Heart right ventricle (tissue), 16 donors: ENCODE data around the gene NEXN. TPM values are rescaled to one million over a fixed set of nuclear protein-coding genes. Genes with fewer than 3 reads are reported as not detected.

Experiments
- ATAC-seq, 8 donors: fragments of 200-7000 bp; cut with Tn5 transposase; one replicate each; pipeline ENCODE4 v1.9.1; 2020; ENCODE audit warnings: mild to moderate bottlenecking in 8 of 8, moderate library complexity in 8 of 8, moderate number of reproducible peaks in 1 of 8
- DNase-seq, 2 donors: peaks; one replicate each; pipeline ENCODE4 v3.0.0-alpha.2; 2020
- H3K27ac ChIP-seq, 10 donors: fragments of 200-600 bp; sonication (generic) in 2 of 10; one replicate each; pipeline versions ENCODE4 v1.5.0 to v1.8.0; 2020 to 2022; ENCODE audit warnings: mild to moderate bottlenecking in 3 of 10
- H3K27me3 ChIP-seq, 7 donors: fragments of 200-600 bp; one replicate each; pipeline ENCODE4 v1.8.0; 2021 to 2022; ENCODE audit warnings: mild to moderate bottlenecking in 2 of 7
- H3K36me3 ChIP-seq, 9 donors: fragments of 200-600 bp; sonication (generic) in 1 of 9; one replicate each; pipeline versions ENCODE4 v1.5.0 to v1.8.0; 2020 to 2022; ENCODE audit warnings: mild to moderate bottlenecking in 2 of 9
- H3K4me1 ChIP-seq, 9 donors: fragments of 200-600 bp; sonication (generic) in 1 of 9; one replicate each; pipeline versions ENCODE4 v1.5.0 to v1.8.0; 2020 to 2022; ENCODE audit warnings: mild to moderate bottlenecking in 4 of 9
- H3K4me3 ChIP-seq, 10 donors: fragments of 200-600 bp; sonication (generic) in 2 of 10; one replicate each; pipeline versions ENCODE4 v1.5.0 to v1.8.0; 2020 to 2022; ENCODE audit warnings: mild to moderate bottlenecking in 7 of 10, moderate library complexity in 2 of 10
- H3K9me3 ChIP-seq, 11 donors: fragments of 200-600 bp in 10 of 11; sonication (generic) in 2 of 11; one replicate each; pipeline versions ENCODE4 v1.5.0 to v1.8.0; 2013 to 2022; ENCODE audit warnings: mild to moderate bottlenecking in 2 of 11, control low read depth in 1 of 11, moderate library complexity in 1 of 11
- CTCF ChIP-seq, 9 donors: fragments of 200-600 bp; sonication (generic) in 2 of 9; IDR thresholded peaks; one replicate each; pipeline versions ENCODE4 v1.5.0 to v1.8.0; 2021 to 2022; ENCODE audit warnings: antibody characterized with exemption in 9 of 9, mild to moderate bottlenecking in 5 of 9, moderate library complexity in 1 of 9
- WGBS, 2 donors: extraction: QIAGEN DNeasy Blood & Tissue Kit; methylation state at CpG; one replicate each; pipeline ENCODE4 v1.1.7; 2013; ENCODE audit warnings: inconsistent platforms in 1 of 2; 5-methylcytosine and 5-hydroxymethylcytosine counted together
- intact Hi-C, 10 donors: fragments of 100-400 bp; cut with DNase I; formaldehyde crosslinking; loops; one replicate each; pipeline versions ENCODE4 v1.11.1 to v1.14.2; 2022
- polyA plus RNA-seq, 2 donors: library from polyadenylated mRNA; stranded (reverse); fragments of 200-250 nt; gene quantifications; one replicate each; pipeline ENCODE4 v1.2.3, GENCODE V29; 2013
- total RNA-seq, 10 donors: library from RNA; stranded (reverse); fragmentation: NEBNext Ultra II Directional in 3 of 10; extraction: Animal tissue kit (Norgen Biotek cat#: 25700) in 3 of 10; gene quantifications; one replicate each; pipeline versions ENCODE4 v1.2.1 to v1.2.4, GENCODE V29; 2021 to 2023
- donor health status: Arrhythmogenic right ventricular cardiomyopathy.
- donor health status: ischemic (EF 13 %, LVEDD 7.1; RV severe dilation, severe dysfunction).
- donor health status: healthy with polysubstance abuse.
- donor health status: DM: no; HTN: yes; CAD: no.
- donor health status: DM: no; HTN: no; CAD: no.
- donor health status: ischemic (EF 25% LVEDD 6.9; RV normal size, moderate dysfunction).
- donor health status: ischemic (EF 25% LVEDD 5.7; RV mildly dilated, moderate dysfunction).
- donor health status: healthy.
- donor health status: DM: yes; HTN: yes; CAD: no.
- donor health status: Ischemic cardiomyopathy.
- donor health status: ischemic (EF 35%, LVEDD 5.7; RV mildly dilated, moderate dysfunction).
- donor health status: nonischemic (EF 11% LVEDD 7.7; RV severe dilation, severe dysfunction).
- donor health status: DM: yes; HTN: yes; CAD: no.
- donor health status: PGD.
- donor health status: ischemic (EF 29% LVEDD 5.4; RV normal size, mild dysfunction).
- donor health status: nonischemic (EF 23%, LVEDD 6.1; RV moderate dilation, normal function).

The NEXN gene
- total and polyA plus RNA-seq, 12 donors: 248 to 1,016 (median 396) TPM

DNA sequence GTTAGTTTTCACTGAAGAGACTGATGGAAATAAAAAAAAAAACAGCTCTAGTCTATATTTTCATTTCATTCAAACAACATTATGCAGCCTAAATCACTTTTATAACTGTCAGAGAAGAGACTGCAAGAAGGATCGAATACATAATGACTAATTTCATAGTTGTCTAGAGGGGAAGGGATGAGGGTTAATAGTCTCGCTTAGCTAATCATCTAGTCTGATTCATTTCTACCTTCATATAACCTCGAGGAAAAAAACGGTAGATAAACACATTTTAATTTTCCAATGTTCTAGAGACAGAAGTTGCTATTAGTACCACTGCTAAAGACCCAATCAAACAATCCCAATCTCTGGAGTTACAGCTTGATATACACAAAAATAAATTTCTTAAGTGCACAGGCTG is 87.0 kb downstream of the NEXN start:
- Histone ChIP-seq H3K9me3 (no peaks in the 10 kb centered on the region), H3K27ac (peak overlapping the region in 5 of 10 donors; percentile 7 to 96 (median 21)), H3K4me3 (peak overlapping the region in 8 of 10 donors; percentile 11 to 85 (median 72)), H3K27me3 (no peaks in the 10 kb centered on the region), H3K36me3 (peaks cover 0 to 47% (median 0%) of the 10 kb centered on the region in 9 donors), H3K4me1 (peaks cover 15 to 79% (median 64%) of the 10 kb centered on the region in 9 donors)
- ATAC-seq (no peak), DNase-seq (no peak)
- intact Hi-C loops: loop anchor here in 5 of 10 donors (5.0 to 10.0 kb wide), 3 partner anchors 69 to 139 kb away; partner anchors contain the start of gene GIPC2 (in 1 of the 5)
- WGBS, 2 donors: 17 to 22% methylated on average over 4 of the region's 4 CpGs
- no peak for TF ChIP-seq CTCF (IDR thresholded peaks at IDR 0.05)

DNA sequence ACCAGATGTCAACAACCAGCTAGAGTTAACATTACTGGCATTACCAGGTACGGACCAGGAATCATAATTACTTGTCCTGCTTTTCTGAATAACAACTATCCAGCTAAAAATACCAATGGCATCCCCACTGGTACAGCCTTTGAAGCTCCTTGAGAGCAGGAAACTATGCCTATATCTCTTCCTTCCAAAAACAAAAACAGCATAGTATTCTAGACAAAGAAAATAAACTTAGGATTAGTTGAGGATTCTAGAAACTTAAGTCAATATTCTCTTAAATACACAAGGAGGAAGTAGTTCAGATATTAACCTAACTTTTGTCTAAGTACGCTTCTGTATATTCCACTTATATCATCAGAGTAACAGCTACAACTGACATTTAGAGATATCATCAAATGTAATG is 87.5 kb downstream of the NEXN start:
- TF ChIP-seq CTCF (IDR thresholded peaks at IDR 0.05): no peak
- H3K36me3 ChIP-seq: peaks cover 0 to 42% (median 0%) of the 10 kb centered on the region in 9 donors
- peak overlapping the region in 8 of 10 donors; percentile 11 to 85 (median 72) for H3K4me3 ChIP-seq
- H3K27ac ChIP-seq: peak overlapping the region in 5 of 10 donors; percentile 7 to 96 (median 21)
- DNase-seq: no peak
- H3K4me1 ChIP-seq: peaks cover 12 to 79% (median 64%) of the 10 kb centered on the region in 9 donors
- no peaks in the 10 kb centered on the region for H3K9me3 ChIP-seq
- no peaks in the 10 kb centered on the region for H3K27me3 ChIP-seq
- no peak for ATAC-seq
- 20 to 24% methylated on average over 2 of the region's 2 CpGs for WGBS, 2 donors
- intact Hi-C loops: loop anchor here in 6 of 10 donors (2.0 to 10.0 kb wide), 4 partner anchors 69 to 139 kb away; partner anchors contain the start of gene GIPC2 (in 1 of the 6)

DNA sequence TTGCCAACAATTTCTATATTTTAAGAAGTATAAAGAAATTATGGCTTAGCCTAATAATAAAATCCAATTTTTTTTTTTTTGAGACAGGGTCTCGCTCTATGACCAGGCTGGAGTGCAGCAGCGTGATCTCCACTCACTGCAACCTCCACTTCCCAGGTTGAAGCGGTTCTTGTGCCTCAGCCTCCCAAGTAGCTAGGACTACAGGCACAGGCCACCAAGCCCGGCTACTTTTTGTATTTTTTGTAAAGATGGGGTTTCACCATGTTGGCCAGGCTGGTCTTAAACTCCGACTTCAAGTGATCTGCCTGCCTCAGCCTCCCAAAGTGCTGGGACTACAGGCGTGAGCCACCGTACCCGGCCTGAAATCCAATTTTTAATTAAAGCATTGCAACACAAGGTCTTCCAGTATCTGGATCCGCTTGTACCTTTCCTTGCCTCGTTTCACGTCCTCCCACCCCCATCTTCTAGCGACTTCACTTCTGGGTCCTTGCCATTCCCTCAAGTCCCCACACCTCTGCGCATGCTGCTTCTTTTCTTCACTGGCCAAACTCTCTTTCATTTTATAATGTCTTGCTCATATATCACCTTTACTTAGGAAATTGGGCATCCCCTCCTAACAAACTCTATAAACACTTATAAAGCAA is 88.1 kb downstream of the NEXN start:
- H3K9me3 ChIP-seq: no peaks in the 10 kb centered on the region
- DNase-seq: no peak
- 67 to 77% methylated on average over 13 of the region's 13 CpGs for WGBS, 2 donors
- peaks cover 0 to 35% (median 0%) of the 10 kb centered on the region in 9 donors for H3K36me3 ChIP-seq
- H3K4me3 ChIP-seq: peak overlapping the region in 9 of 10 donors; percentile 64 to 85 (median 76)
- ATAC-seq: no peak
- no peak for TF ChIP-seq CTCF (IDR thresholded peaks at IDR 0.05)
- H3K27ac ChIP-seq: peak overlapping the region in 5 of 10 donors; percentile 7 to 98 (median 30)
- intact Hi-C loops: loop anchor here in 7 of 10 donors (1.0 to 10.0 kb wide), 5 partner anchors 68 to 138 kb away; partner anchors contain the start of gene GIPC2 (in 1 of the 7)
- peaks cover 11 to 80% (median 64%) of the 10 kb centered on the region in 9 donors for H3K4me1 ChIP-seq
- H3K27me3 ChIP-seq: no peaks in the 10 kb centered on the region

DNA sequence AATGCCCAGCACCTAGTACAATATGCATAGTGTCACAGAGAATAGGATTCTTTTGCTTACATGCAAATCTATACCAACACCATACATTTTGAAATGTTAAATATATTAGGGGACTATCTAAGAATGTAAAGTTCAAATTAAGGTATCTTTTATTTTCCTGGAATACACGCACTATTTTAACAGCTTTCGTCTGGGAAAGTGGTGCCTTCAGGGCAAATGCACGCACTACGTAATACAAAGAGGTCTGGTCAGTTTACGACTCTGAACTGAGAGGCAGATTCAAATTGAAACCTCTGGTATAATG is 89.5 kb downstream of the NEXN start:
- Histone ChIP-seq H3K4me3 (peak overlapping the region; percentile 63 to 85 (median 74)), H3K36me3 (peaks cover 0 to 33% (median 0%) of the 10 kb centered on the region in 9 donors), H3K4me1 (peaks cover 11 to 68% (median 56%) of the 10 kb centered on the region in 9 donors), H3K27me3 (no peaks in the 10 kb centered on the region), H3K27ac (peak overlapping the region in 9 of 10 donors; percentile 83 to 99 (median 98)), H3K9me3 (no peaks in the 10 kb centered on the region)
- WGBS, 2 donors: 0 to 1% methylated on average over 5 of the region's 5 CpGs
- DNase-seq: no peak
- no peak for ATAC-seq
- TF ChIP-seq CTCF (IDR thresholded peaks at IDR 0.05): no peak
- intact Hi-C loops: loop anchor here in 9 of 10 donors (1.0 to 10.0 kb wide), 7 partner anchors 27 to 137 kb away; partner anchors contain the start of genes DNAJB4 (in 2 of the 9) and GIPC2 (in 1 of the 9)
